Astrocyte (in vitro differentiated cells and primary cell): ENCODE results near the gene PIK3C3. TPM values are rescaled to one million over a fixed set of nuclear protein-coding genes. Genes with fewer than 3 reads are reported as not detected.

Experiments
- DNase-seq: peaks from one replicate; pipeline ENCODE4 v3.0.0-alpha.2; 2010; ENCODE audit warnings: low read depth
- FAIRE-seq: peaks from 2 replicates; lab custom pipeline; 2011; peaks lifted over from hg19 to GRCh38; lab: Jason Lieb, UNC
- H2AFZ ChIP-seq: 2 replicates; pipeline ENCODE4 v1.6.0; 2012; ENCODE audit warnings: low read depth, low read length, inconsistent platforms
- H3K27ac ChIP-seq: 2 replicates; pipeline ENCODE4 v1.5.1; 2011; ENCODE audit warnings: low read depth, low read length, inconsistent platforms
- H3K27me3 ChIP-seq: 2 replicates; pipeline ENCODE4 v1.6.0; 2011; ENCODE audit warnings: low read length, inconsistent platforms; ENCODE audit not compliant: insufficient read depth
- H3K36me3 ChIP-seq: 2 replicates; pipeline ENCODE4 v1.5.1; 2011; ENCODE audit warnings: low read length, inconsistent platforms; ENCODE audit not compliant: insufficient read depth
- H3K4me1 ChIP-seq: 2 replicates; pipeline ENCODE4 v1.5.1; 2011; ENCODE audit warnings: low read length, inconsistent platforms; ENCODE audit not compliant: insufficient read depth
- H3K4me2 ChIP-seq: 2 replicates; pipeline ENCODE4 v1.6.0; 2012; ENCODE audit warnings: low read length, inconsistent platforms
- H3K4me3 ChIP-seq: 2 replicates; pipeline ENCODE4 v1.5.1; 2011; ENCODE audit warnings: low read depth, mild to moderate bottlenecking, low read length, inconsistent platforms; ENCODE audit not compliant: insufficient read depth
- H3K79me2 ChIP-seq: 2 replicates; pipeline ENCODE4 v1.6.0; 2012; ENCODE audit warnings: mild to moderate bottlenecking, low read length, inconsistent platforms; ENCODE audit not compliant: insufficient read depth
- H3K9ac ChIP-seq: 2 replicates; pipeline ENCODE4 v1.6.0; 2012; ENCODE audit warnings: mild to moderate bottlenecking, low read length, inconsistent platforms
- H3K9me3 ChIP-seq: 2 replicates; pipeline ENCODE4 v1.5.1; 2012; ENCODE audit warnings: low read depth, mild to moderate bottlenecking, low read length, inconsistent platforms; ENCODE audit not compliant: insufficient read depth
- H4K20me1 ChIP-seq: 2 replicates; pipeline ENCODE4 v1.6.0; 2012; ENCODE audit warnings: low read length, inconsistent platforms; ENCODE audit not compliant: insufficient read depth
- H3K27ac Mint-ChIP-seq: one replicate; pipeline ENCODE4 v1.8.0; 2021; ENCODE audit warnings: mild to moderate bottlenecking, mixed read lengths; ENCODE audit not compliant: unreplicated experiment
- H3K27me3 Mint-ChIP-seq: one replicate; pipeline ENCODE4 v1.8.0; 2021; ENCODE audit warnings: low read depth, mixed read lengths; ENCODE audit not compliant: unreplicated experiment
- H3K36me3 Mint-ChIP-seq: one replicate; pipeline ENCODE4 v1.8.0; 2021; ENCODE audit warnings: low read depth, mixed read lengths; ENCODE audit not compliant: unreplicated experiment
- H3K4me1 Mint-ChIP-seq: one replicate; pipeline ENCODE4 v1.8.0; 2021; ENCODE audit warnings: low read depth, mixed read lengths; ENCODE audit not compliant: unreplicated experiment
- H3K4me3 Mint-ChIP-seq: one replicate; pipeline ENCODE4 v1.8.0; 2021; ENCODE audit warnings: mild to moderate bottlenecking, moderate library complexity, mixed read lengths; ENCODE audit not compliant: unreplicated experiment
- H3K9me3 Mint-ChIP-seq: one replicate; pipeline ENCODE4 v1.8.0; 2021; ENCODE audit warnings: mild to moderate bottlenecking, mixed read lengths; ENCODE audit not compliant: unreplicated experiment
- CTCF ChIP-seq: IDR thresholded peaks from 2 replicates; pipeline ENCODE4 v1.5.1; 2011; ENCODE audit warnings: low read depth, mild to moderate bottlenecking, inconsistent platforms, low read length, moderate library complexity; ENCODE audit not compliant: insufficient read depth
- EZH2 ChIP-seq: IDR thresholded peaks from 2 replicates; pipeline ENCODE4 v1.6.1; 2012; ENCODE audit warnings: mild to moderate bottlenecking, low read length, inconsistent platforms; ENCODE audit not compliant: insufficient read depth
- total RNA-seq: library from RNA; stranded (reverse); gene quantifications from 2 replicates; pipeline ENCODE4 v1.2.1, GENCODE V29; 2021

PIK3C3 gene
- total RNA-seq, 1 donor from 2014 or later: 106 TPM

GRCh38 chr18:42100911-42101310 is 145.9 kb downstream of the PIK3C3 start:
- H3K36me3 Mint-ChIP-seq: no peaks in the 10 kb centered on the region
- H3K4me2 ChIP-seq: no peak overlapping the region
- H3K9ac ChIP-seq: no peak overlapping the region
- H3K4me3 Mint-ChIP-seq: no peak overlapping the region
- H3K4me1 ChIP-seq: no peaks in the 10 kb centered on the region
- DNase-seq: no peak
- H3K4me1 Mint-ChIP-seq: peaks cover 15% of the 10 kb centered on the region
- no peaks in the 10 kb centered on the region for H3K27me3 ChIP-seq
- H2AFZ ChIP-seq: no peak overlapping the region
- no peaks in the 10 kb centered on the region for H3K9me3 ChIP-seq
- no peaks in the 10 kb centered on the region for H3K79me2 ChIP-seq
- TF ChIP-seq EZH2: no peak
- no peak for TF ChIP-seq CTCF
- no peaks in the 10 kb centered on the region for H3K27me3 Mint-ChIP-seq
- H3K27ac ChIP-seq: no peak overlapping the region
- no peaks in the 10 kb centered on the region for H3K9me3 Mint-ChIP-seq
- H3K27ac Mint-ChIP-seq: no peak overlapping the region
- H3K4me3 ChIP-seq: no peak overlapping the region
- H4K20me1 ChIP-seq: no peaks in the 10 kb centered on the region
- no peak for FAIRE-seq
- no peaks in the 10 kb centered on the region for H3K36me3 ChIP-seq

- H3K9me3 Mint-ChIP-seq: no peaks in the 10 kb centered on the region
- no peaks in the 10 kb centered on the region for H3K27me3 Mint-ChIP-seq
- H3K36me3 ChIP-seq: no peaks in the 10 kb centered on the region
- no peak for DNase-seq
- no peaks in the 10 kb centered on the region for H3K27me3 ChIP-seq
- no peaks in the 10 kb centered on the region for H4K20me1 ChIP-seq
- H3K9me3 ChIP-seq: no peaks in the 10 kb centered on the region
- H2AFZ ChIP-seq: no peak overlapping the region
- no peak for TF ChIP-seq CTCF
- no peak for TF ChIP-seq EZH2
- H3K4me1 Mint-ChIP-seq: peaks cover 19% of the 10 kb centered on the region
- no peak overlapping the region for H3K27ac ChIP-seq
- no peak overlapping the region for H3K9ac ChIP-seq
- no peaks in the 10 kb centered on the region for H3K4me1 ChIP-seq
- H3K4me3 Mint-ChIP-seq: no peak overlapping the region
- FAIRE-seq: no peak
- H3K27ac Mint-ChIP-seq: no peak overlapping the region
- peaks cover 2% of the 10 kb centered on the region for H3K36me3 Mint-ChIP-seq
- H3K79me2 ChIP-seq: no peaks in the 10 kb centered on the region
- H3K4me3 ChIP-seq: no peak overlapping the region
- H3K4me2 ChIP-seq: no peak overlapping the region
Observed at GRCh38 chr18:42105394-42105793, 150.4 kb downstream of the PIK3C3 start.

- Mint-ChIP-seq H3K36me3 (peaks cover 2% of the 10 kb centered on the region), H3K27me3 (no peaks in the 10 kb centered on the region), H3K4me1 (peaks cover 19% of the 10 kb centered on the region), H3K4me3 (no peak overlapping the region), H3K27ac (no peak overlapping the region), H3K9me3 (no peaks in the 10 kb centered on the region)
- H2AFZ ChIP-seq: no peak overlapping the region
- DNase-seq: no peak
- TF ChIP-seq CTCF: no peak
- no peaks in the 10 kb centered on the region for H3K4me1 ChIP-seq
- H4K20me1 ChIP-seq: no peaks in the 10 kb centered on the region
- FAIRE-seq: no peak
- H3K4me2 ChIP-seq: no peak overlapping the region
- H3K27me3 ChIP-seq: no peaks in the 10 kb centered on the region
- no peaks in the 10 kb centered on the region for H3K79me2 ChIP-seq
- H3K9me3 ChIP-seq: no peaks in the 10 kb centered on the region
- no peak overlapping the region for H3K27ac ChIP-seq
- H3K9ac ChIP-seq: no peak overlapping the region
- H3K4me3 ChIP-seq: no peak overlapping the region
- no peaks in the 10 kb centered on the region for H3K36me3 ChIP-seq
Observed at GRCh38 chr18:42106784-42107183, 151.8 kb downstream of the PIK3C3 start.
